ENCODE measurements around the gene FHIT.

The FHIT gene

DNA sequence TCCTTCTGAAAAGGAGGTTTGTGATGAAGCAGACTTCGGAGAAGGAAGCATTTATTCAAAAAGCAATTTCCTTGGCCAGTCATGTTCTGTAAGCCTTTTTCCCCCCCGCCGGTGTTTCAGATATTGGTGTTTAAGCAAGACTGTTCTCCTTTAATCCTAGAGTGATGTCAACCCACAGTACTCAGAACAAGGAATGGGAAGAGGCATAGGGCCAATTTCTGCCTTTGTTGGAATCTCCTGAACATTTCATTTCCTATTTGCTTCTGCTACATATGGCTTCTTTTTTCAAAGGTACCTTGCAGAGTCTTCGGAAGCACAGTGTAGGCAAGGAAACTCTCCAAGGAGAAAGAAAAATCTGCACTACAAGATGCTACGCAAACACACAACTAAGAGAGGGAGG lies 1488.3 kb downstream of the FHIT start:
- no peak for DNase-seq (ENCODE audit: low spot score)

DNA sequence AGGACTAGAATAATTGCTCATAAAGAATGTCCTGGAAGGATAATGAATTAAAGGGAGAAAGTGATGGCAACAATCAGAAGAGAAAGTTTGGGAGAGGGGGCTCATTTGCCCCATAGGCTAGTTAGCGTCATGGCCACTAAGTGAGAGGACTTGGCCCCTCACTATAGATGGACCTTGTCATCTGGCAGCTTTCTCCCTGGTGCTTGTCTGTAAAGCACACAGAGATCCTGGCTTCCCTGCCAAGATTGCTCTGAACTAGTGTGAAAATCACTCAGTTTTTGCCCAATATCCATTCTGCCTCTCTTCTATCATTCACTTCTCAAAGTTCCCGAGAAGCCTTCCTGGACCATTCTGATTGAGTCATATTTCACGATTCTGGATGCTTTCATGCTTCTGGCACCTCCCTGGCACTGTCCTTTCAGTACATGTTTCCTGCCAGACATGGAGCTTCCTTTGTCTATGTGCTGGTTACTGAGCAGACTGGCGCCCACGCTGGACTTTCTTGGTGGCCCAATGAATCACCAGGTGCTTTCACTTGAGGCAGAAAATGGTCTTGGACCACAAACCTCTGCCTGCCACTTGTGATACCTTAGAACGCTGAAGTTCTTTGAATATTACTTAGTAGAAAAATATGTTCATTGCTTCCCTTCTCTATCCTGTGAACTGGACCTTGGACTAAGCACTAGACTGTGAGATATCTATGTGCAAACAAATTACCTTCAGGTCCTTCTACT lies 1491.8 kb downstream of the FHIT start:
- no peak for DNase-seq (ENCODE audit: low spot score)

DNA sequence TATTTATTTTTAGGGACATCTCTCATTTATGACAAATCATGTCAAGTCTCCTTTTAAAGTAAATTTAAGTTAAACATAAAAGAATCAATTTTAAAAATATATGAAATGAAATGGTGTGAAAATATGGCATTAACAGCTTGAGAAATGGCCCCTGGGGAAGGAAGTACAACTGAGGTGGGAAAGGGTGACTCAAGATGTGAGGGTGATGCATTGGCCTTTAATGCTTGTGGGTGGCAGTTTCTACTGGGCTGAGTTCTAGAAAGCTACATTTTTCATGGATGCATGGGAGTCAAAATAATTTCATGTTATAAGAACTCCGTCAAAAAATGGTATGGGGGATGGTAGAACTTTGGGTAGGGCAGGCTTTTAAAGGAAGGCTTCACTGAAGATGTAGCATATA lies 1492.6 kb downstream of the FHIT start:
- DNase-seq (ENCODE audit: low spot score): no peak

- DNase-seq (ENCODE audit: low spot score): no peak
These were observed 1494.3 kb downstream of the FHIT start for GRCh38 chr3:59756934-59757333.

GRCh38 chr3:59754456-59755129 lies 1496.7 kb downstream of the FHIT start:
- no peak for DNase-seq (ENCODE audit: low spot score)

DNA sequence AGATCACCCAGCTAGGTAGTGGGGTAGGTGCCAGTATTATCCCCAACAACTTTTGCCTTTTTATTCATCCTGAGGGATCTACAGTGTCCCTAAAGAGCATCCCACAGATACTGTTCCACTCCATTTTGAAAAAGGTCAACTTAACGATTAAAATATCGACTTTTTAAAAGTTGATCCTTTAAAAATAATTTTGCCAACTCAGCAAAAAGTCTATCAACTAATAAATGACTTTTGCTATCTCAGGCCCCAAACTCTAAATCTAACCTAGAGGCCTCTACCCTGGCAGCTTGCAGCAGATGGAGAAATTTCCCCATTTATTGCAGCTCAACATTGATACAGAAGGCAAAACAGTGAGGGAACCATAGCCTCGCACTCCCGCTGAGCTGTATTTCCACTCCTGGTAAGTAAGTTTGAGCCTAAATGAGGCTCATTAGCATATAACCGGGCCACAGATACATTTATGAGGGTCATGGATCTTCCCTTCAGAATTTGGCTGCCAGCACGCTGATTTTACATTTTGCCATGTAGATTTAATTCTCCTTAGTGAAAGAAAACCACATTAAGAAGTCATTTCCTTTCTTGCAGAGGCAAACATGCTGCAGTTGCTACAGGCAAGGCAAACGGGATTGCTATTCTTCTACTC lies 1497.3 kb downstream of the FHIT start:
- DNase-seq (ENCODE audit: low spot score): no peak

GRCh38 chr3:59752925-59753324 lies 1498.3 kb downstream of the FHIT start:
- DNase-seq (ENCODE audit: low spot score): no peak

DNA sequence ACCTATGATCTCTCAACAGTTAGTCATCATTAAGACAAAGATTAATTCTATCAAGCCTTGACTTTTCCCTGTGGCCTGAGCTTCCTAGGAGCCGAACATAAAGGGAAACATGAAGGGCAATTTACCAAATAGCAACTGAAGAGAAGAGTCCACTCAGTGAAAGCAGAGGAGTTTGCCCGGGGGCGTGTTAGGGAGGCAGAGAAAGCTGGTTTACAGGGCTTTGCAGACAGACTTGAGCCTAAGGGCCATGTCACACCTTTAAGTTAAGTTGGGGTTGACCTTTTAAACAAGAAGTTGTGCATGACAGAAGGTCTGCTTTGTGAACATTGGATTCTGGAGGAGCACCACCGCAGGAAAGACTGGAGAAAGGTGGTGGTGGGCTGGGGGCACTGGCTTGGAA lies 1499.6 kb downstream of the FHIT start:
- DNase-seq (ENCODE audit: low spot score): no peak

DNA sequence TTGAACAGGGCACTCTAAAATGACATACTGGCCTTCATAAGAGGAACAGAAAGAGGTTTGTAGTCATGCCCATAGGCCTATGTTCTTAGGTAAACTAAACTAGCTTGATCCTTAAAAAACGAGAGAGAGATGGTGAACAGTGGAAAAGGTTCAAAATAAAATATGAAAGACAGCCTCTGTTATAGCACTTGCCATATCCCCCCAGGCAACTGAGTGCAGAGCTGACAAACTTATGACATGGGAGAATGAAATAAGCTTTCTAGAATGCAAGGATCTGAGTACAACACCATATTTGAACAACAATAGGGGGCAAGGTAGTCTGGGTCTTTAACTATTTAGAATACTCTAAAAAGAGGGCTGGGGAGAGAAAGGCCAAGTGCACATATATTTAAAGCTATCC lies 1500.9 kb downstream of the FHIT start:
- DNase-seq (ENCODE audit: low spot score): no peak

- no peak for DNase-seq (ENCODE audit: low spot score)
These were observed 1502.0 kb downstream of the FHIT start for GRCh38 chr3:59749291-59749690.

DNA sequence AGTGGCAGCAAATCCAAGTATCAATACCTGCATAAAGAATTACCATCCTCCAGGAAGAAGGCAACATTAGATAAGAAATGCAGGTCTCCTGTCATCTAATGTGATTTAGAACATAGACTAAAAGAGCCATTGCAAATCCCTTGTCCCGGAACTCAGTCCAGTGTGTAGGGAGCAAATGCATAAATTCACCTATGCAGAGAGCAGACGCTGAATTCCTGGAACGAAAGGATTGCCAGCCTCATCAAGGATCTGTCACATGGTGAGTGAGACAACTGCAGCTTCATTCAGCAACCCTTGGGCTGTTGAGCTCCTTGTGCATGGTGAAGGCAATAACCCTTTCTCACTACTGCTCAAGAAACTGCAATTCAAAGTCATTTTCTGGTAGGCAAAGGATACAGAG lies 1504.7 kb downstream of the FHIT start:
- no peak for DNase-seq (ENCODE audit: low spot score)

DNA sequence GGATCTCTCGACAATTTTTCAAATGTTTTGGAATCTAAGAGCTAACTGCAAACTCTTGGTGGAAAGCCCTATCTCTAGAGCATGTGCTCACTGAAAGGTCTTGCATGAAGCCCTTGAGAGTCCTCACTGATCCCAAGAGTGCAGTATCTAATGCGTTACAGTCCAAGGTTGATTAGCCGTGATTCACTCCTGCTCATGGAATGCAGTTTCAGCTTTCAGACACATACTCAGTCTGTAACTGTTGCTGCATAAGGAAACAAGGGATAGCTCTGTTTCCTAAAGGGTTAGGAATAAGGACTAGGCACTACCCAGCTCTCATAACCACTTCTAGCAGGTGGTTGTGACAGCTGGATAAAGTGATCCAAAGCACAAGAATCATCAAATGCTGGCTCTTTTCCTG lies 1514.0 kb downstream of the FHIT start:
- no peak for DNase-seq (ENCODE audit: low spot score)

DNA sequence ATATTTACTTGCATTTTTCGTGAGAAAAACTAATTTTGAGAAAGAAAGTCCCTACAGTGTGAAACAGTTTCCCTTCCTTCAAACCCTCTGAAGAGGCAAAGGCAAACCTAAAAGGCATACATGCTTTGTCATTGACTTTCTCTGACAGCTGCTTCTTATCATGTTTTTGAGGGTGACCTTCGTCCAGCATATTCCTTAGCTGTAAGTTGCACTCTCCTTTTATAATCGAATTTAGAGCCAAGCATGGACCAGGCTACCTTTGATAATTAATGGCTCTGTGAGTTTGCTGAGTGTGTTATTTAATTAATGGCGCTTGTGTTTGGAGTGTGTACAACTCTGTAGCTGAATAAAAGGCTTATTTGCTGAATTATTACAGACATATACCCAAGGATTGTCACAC lies 1517.2 kb downstream of the FHIT start:
- DNase-seq (ENCODE audit: low spot score): no peak

- no peak for DNase-seq (ENCODE audit: low spot score)
These were observed 1518.0 kb downstream of the FHIT start for GRCh38 chr3:59733041-59733809.

DNA sequence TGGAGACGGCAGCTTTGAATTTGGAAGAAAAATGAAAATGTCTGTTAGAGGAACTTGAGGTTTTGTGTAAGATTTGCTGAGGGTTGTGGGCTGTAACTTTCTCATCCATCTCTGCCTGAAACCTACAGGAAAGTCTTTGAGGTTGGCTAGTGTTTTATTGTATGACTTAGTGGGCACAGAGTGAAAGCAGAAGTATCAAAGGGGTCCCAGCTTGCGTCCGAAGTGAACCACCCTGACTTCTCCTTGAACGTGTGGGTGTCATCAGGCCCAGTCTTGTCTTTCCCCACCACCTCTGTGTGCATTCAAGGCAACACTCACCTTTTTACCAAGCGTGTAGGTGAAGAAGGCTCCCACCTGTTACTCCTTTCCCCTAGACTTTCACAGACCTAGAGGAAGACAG lies 1519.3 kb downstream of the FHIT start:
- no peak for DNase-seq (ENCODE audit: low spot score)

DNA sequence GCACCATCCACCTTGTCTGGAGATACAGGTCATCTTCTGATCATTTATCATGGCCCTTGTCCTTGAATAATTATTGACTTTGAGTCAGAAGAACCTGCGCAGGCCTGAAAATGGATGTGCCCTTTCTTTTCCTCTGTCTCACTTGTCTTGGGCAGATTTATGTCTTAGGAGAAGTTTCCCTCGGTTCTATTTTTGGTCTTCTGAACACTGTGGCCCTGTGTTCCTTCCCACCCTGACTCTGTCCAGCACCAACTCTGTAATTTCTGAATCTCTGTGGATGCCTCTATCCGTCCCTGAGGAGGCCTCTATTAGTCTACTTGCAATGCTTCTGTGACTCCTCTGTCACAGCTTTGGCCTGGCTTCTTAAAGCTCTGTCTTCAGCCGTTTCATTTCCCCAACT lies 1520.7 kb downstream of the FHIT start:
- no peak for DNase-seq (ENCODE audit: low spot score)

GRCh38 chr3:59728587-59728908 lies 1522.7 kb downstream of the FHIT start:
- DNase-seq (ENCODE audit: low spot score): no peak

GRCh38 chr3:59727902-59728586 lies 1523.2 kb downstream of the FHIT start:
- DNase-seq (ENCODE audit: low spot score): no peak

DNA sequence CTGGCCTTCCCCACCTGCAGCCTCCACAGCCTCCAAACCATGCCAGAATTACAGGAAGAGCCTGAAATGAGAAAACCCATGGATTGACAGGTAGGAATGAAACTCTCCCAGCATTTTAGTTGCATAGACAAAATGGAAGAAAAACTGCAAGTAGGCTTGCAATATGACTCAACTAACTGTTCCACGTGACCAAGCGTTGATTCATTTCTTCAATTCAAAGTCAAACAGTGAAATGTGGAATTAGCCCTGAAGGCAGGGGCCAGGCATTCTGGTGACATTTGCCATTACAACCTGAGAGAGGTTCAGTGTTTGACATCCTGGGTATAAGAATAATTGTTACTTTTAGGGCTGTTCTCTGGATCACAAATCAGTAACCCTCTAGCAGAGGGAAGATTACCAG lies 1525.0 kb downstream of the FHIT start:
- no peak for DNase-seq (ENCODE audit: low spot score)

DNA sequence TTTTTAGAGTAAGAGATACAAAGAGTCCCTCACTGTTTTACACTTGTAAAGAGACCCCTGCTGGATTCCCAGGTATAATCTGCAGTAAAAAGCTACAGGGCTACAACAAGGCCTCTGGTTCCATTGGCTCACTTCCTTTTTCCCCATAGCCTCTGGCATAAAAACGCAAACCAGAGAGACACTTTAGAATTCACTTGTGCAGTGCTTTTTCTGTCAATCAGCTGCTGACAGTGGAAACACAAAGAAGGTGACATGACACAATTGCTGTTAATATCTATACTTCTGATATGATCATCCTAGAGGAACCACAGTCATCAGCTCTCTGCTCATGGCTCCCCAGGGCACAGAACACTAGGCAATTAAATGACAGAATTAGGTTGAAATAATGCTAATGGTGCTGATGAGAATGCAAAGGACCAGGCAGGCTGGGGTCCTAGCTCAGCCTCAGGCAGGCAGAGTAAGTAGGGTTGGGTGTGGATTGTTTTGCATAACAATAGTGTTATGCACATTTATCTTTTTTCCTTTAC lies 1533.5 kb downstream of the FHIT start:
- DNase-seq (ENCODE audit: low spot score): no peak

DNA sequence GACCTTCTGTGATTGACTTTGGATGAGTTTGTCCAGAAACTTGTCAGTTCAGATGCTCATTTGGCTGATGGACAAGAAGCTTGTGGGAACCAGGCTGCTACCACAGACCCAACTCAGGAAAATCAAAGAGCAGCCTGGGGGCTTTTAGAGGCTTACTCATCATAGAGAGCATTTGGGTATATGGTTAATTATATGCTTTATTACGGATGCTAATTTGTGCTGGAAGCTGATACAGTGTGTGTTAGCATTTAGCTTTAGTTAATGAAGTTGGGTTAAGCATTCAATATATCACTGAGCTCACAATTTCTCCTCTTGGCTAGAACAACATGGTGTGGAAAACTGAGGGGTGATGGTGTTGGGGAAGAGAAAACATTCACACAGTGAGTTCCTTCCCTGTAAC lies 1537.2 kb downstream of the FHIT start:
- DNase-seq (ENCODE audit: low spot score): no peak

- DNase-seq (ENCODE audit: low spot score): no peak
These were observed 1540.7 kb downstream of the FHIT start for GRCh38 chr3:59710554-59710953.
